ENCODE results near the gene FXYD6.

GRCh38 chr11:117826190-117826570 lies 50.3 kb downstream of the FXYD6 start:
- TF ChIP-seq POLR2A (IDR thresholded peaks at IDR 0.05; ENCODE audit: low read length), result no peak
- TF ChIP-seq GATA1 (IDR thresholded peaks at IDR 0.05; ENCODE audit: low read depth, low read length), result no peak

Measured in erythroblast (primary cell).